GM21825 (cell line): ENCODE results near the gene ANGPTL1.
A peak's percentile ranks its signal among the peaks of the same experiment; 100 is the strongest.
"Not testable (repeated sequence)": the region's sequence is repeated elsewhere in the genome, so short reads cannot be mapped to it uniquely, and the experiment has no call there.

Experiments
- ATAC-seq: cut with Tn5 transposase; IDR thresholded peaks from one replicate; pipeline ENCODE4 v1.9.1; 2021; ENCODE audit warnings: mild to moderate bottlenecking, moderate library complexity; ENCODE audit not compliant: unreplicated experiment

ANGPTL1 gene

GRCh38 chr1:178868706-178869105 lies 2.2 kb downstream of the ANGPTL1 start:
- ATAC-seq: no peak

- ATAC-seq: no peak
These were observed 3.2 kb downstream of the ANGPTL1 start for GRCh38 chr1:178867670-178868069.

GRCh38 chr1:178864326-178864725 lies 6.6 kb downstream of the ANGPTL1 start:
- ATAC-seq: no peak

GRCh38 chr1:178862864-178863263 lies 8.0 kb downstream of the ANGPTL1 start:
- ATAC-seq: no peak

DNA sequence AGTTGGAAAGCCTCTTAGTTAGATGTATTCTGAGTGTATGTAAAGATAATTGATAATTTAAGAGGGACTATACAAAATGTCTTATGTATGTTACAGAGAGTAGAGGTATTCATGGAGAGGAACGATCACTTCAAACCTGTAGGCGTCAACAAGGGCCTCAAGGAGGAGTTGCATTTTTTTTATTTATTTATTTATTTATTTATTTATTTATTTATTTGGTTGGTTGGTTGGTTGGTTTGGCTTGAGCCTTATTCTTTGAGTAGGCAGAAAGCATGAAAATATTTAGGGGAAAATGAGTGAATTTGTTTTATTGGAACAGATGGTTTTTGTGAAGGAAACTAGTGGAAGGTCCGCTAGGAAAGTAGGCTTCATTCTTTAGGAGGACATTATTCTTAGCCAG lies 8.5 kb downstream of the ANGPTL1 start:
- ATAC-seq: no peak

- ATAC-seq: no peak
These were observed 13.8 kb downstream of the ANGPTL1 start for GRCh38 chr1:178857126-178857525.

GRCh38 chr1:178849918-178850317 lies 21.0 kb downstream of the ANGPTL1 start:
- ATAC-seq: no peak

DNA sequence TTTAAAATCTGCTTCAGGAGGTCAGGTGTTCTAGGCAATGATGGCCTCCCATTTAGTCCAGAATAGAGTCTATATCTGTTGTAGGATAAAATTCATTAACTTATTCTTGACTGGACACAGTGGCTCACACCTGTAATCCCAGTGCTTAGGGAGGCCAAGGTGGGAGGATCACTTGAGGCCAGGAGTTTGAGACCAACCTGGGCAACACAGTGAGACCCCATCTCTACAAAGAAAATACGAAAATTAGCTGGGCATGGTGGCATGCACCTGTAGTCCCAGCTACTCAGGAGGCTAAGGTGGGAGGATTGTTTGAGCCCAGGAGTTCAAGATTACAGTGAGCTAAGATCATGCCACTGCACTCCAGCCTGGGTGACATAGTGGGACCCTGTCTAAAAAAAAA lies 23.0 kb downstream of the ANGPTL1 start:
- not testable (repeated sequence) for ATAC-seq

DNA sequence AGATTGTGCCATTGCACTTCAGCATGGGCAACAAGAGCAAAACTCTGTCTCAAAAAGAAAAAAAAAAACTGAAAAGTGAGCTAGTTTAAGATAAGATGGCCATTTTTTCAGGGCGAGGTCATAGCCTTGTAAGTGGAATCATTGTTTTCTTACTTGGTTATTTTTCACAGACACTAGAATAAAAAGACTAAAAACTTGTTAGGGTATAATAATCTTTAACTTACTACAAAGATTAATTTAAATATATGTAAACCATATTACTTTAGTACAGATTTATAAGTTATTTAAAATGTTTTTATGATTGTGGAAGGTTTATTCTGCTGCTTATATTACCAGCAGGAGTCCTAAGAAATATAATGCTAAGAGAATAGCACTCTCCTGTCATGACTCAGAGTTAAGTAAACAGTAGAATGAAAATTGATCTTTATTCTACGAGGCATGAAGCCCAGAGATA lies 23.5 kb downstream of the ANGPTL1 start:
- no peak for ATAC-seq

GRCh38 chr1:178846306-178846705 lies 24.6 kb downstream of the ANGPTL1 start:
- ATAC-seq: no peak

DNA sequence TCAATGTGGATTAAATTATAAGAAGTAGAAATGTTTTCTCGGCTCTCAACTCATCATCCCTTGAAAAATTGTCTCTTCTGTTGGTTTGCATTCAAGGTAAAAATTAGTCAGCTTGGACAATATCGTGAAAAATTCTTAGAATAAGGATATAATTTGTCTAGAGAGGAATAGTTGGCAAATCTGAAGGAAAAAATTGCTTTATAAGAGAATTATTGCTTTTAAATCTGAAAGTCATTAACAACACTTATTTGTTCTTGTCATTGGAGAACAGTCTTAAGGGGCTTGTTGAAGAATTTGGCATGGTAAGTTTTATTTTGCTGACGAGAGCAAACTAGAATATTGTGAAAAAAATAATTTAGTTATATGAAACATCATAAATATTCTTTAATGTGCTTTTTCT lies 26.4 kb downstream of the ANGPTL1 start:
- no peak for ATAC-seq

DNA sequence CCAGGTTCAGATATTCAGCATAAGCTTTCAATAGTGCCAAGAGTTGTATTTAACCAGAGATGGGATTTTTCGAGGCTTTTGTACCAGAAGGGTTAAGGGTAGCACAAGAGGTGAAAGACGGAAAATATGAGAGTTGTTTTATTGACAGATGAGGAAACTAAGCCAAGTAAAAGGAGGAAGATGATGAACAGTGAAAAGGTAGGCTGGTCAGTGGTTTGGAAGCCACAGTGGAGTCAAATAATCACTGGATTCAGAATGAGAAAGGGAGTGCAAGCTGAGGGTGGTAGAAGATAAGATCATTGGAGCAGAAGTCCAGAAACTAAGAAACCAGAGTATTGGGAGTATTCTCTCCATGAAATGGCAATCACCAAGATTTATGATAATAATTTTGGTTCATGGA lies 45.7 kb downstream of the ANGPTL1 start:
- no peak for ATAC-seq

- peak; percentile 67 for ATAC-seq
These were observed 49.6 kb downstream of the ANGPTL1 start for GRCh38 chr1:178821134-178821866.

- ATAC-seq: no peak
These were observed 51.8 kb downstream of the ANGPTL1 start for GRCh38 chr1:178819123-178819522.

- ATAC-seq: no peak
These were observed 52.5 kb downstream of the ANGPTL1 start for GRCh38 chr1:178818416-178818815.

DNA sequence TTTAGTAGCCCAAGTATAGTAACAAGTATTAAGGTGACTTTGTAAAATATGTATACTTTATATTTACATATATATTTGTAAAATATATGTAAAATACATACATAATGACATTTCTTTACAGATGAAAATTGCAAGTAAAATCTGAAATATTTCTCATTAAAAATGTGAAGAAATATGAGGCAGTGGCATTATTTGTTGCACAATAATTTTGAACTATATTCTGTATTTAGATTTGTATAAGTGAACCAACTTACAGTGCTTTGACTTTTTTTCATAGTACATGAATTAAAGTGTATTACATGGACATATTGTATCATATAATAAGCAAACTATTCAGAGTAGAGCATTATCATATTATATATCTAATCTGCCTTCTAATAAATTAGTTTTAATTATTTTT lies 60.3 kb downstream of the ANGPTL1 start:
- ATAC-seq: no peak

GRCh38 chr1:178808529-178808928 lies 62.3 kb downstream of the ANGPTL1 start:
- no peak for ATAC-seq

GRCh38 chr1:178806665-178807300 lies 64.1 kb downstream of the ANGPTL1 start:
- ATAC-seq: no peak

GRCh38 chr1:178802873-178803272 lies 68.0 kb downstream of the ANGPTL1 start:
- no peak for ATAC-seq
